ENCODE measurements around the gene NGRN. TPM values are rescaled to one million over a fixed set of nuclear protein-coding genes. Genes with fewer than 3 reads are reported as not detected.

NGRN gene
- total RNA-seq, 2 donors from 2014 or later, result 38.0 to 38.9 TPM

DNA sequence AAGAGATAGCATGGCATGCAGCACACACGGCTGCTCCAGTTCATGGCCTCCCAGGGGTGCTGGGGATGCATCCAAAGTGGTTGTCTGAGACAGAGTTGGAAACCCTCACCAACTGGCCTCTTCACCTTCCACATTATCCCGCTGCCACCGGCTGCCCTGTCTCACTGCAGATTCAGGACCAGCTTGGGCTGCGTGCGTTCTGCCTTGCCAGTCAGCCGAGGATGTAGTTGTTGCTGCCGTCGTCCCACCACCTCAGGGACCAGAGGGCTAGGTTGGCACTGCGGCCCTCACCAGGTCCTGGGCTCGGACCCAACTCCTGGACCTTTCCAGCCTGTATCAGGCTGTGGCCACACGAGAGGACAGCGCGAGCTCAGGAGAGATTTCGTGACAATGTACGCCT, 36.5 kb upstream of the NGRN start:
- Mint-ChIP-seq H3K27ac (peak overlapping the region; percentile 30), H3K36me3 (ENCODE audit: insufficient read depth in 2 of 2) (peaks cover 10% of the 10 kb centered on the region in 2 donors), H3K9me3 (no peaks in the 10 kb centered on the region), H3K4me1 (ENCODE audit: low read depth) (peaks cover 40% of the 10 kb centered on the region), H3K4me3 (no peak overlapping the region), H3K27me3 (ENCODE audit: low read depth) (no peaks in the 10 kb centered on the region)
- DNase-seq (no peak), ATAC-seq (replicated peaks in 1 of 2) (no peak)

DNA sequence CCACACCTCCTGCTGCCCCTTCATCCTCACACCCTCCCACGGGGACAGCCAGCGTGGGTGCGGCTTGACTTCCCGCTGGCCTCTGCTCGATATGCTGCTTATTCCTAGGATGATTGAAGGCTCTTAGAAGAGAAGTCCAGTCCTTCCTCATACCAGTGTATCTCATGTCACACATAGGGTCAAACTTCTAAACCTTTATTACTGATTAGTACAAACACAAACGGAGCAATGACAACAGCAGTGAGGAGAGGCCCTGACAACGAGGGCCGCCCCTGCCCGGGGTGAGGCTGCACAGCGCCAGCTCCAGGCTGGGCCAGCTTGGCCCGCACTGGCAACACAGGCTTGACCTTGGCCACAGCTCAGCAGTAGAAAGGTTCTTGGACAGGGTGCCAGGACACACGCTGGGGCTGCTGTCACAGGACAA, 35.4 kb upstream of the NGRN start:
- H3K4me3 Mint-ChIP-seq, result peak overlapping the region; percentile 89 to 97
- ATAC-seq (replicated peaks in 1 of 2), result no peak
- H3K27me3 Mint-ChIP-seq (ENCODE audit: low read depth), result no peaks in the 10 kb centered on the region
- DNase-seq, result no peak
- no peaks in the 10 kb centered on the region for H3K9me3 Mint-ChIP-seq
- peaks cover 10% of the 10 kb centered on the region in 2 donors for H3K36me3 Mint-ChIP-seq (ENCODE audit: insufficient read depth in 2 of 2)
- peak overlapping the region; percentile 97 for H3K27ac Mint-ChIP-seq
- peaks cover 48% of the 10 kb centered on the region for H3K4me1 Mint-ChIP-seq (ENCODE audit: low read depth)

DNA sequence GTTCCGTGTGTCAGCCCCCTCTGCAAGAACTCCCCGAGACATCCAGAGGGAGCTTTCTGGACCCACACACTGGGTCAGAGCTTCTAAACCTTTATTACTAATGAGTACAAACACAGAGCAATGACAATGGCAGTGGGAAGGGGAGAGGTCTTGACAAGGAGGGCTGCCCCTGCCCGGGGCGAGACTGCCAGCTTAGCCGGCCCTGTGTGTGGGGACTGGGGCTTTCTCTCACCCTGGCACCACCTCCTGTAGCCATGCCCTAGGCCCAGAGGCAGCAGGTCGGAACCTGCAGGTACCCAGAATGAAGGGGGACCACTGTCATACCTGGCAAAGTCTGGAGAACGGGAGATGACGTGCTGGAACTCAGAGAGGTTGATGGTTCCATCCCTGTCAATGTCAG, 34.9 kb upstream of the NGRN start:
- peaks cover 50% of the 10 kb centered on the region for H3K4me1 Mint-ChIP-seq (ENCODE audit: low read depth)
- H3K9me3 Mint-ChIP-seq, result no peaks in the 10 kb centered on the region

GRCh38 chr15:90231028-90232017, 34.1 kb upstream of the NGRN start:
- ATAC-seq (replicated peaks in 1 of 2) (peak; percentile 39 to 58), DNase-seq (peak; percentile 69 to 70)
- H3K9me3 Mint-ChIP-seq, result no peaks in the 10 kb centered on the region
- peak overlapping the region; percentile 97 for H3K27ac Mint-ChIP-seq
- H3K4me3 Mint-ChIP-seq, result peak overlapping the region; percentile 89 to 97
- peaks cover 50% of the 10 kb centered on the region for H3K4me1 Mint-ChIP-seq (ENCODE audit: low read depth)
- no peaks in the 10 kb centered on the region for H3K27me3 Mint-ChIP-seq (ENCODE audit: low read depth)
- H3K36me3 Mint-ChIP-seq (ENCODE audit: insufficient read depth in 2 of 2), result peaks cover 8 to 12% of the 10 kb centered on the region in 2 donors

More for the DNA sequence above, 34.9 kb upstream of the NGRN start:
- Mint-ChIP-seq H3K36me3 (ENCODE audit: insufficient read depth in 2 of 2) (peaks cover 10% of the 10 kb centered on the region in 2 donors), H3K27me3 (ENCODE audit: low read depth) (no peaks in the 10 kb centered on the region), H3K4me3 (peak overlapping the region; percentile 89 to 97), H3K27ac (peak overlapping the region; percentile 97)
- no peak for DNase-seq
- no peak for ATAC-seq (replicated peaks in 1 of 2)

- H3K9me3 Mint-ChIP-seq, result no peaks in the 10 kb centered on the region
- DNase-seq (peak in 1 of 2 donors; percentile 18), ATAC-seq (replicated peaks in 1 of 2) (no peak)
- peaks cover 8 to 12% of the 10 kb centered on the region in 2 donors for H3K36me3 Mint-ChIP-seq (ENCODE audit: insufficient read depth in 2 of 2)
- no peaks in the 10 kb centered on the region for H3K27me3 Mint-ChIP-seq (ENCODE audit: low read depth)
- H3K4me1 Mint-ChIP-seq (ENCODE audit: low read depth), result peaks cover 50% of the 10 kb centered on the region
- H3K27ac Mint-ChIP-seq, result peak overlapping the region; percentile 97
- H3K4me3 Mint-ChIP-seq, result peak overlapping the region; percentile 89 to 97
Measured at GRCh38 chr15:90232196-90232595, 33.3 kb upstream of the NGRN start.

DNA sequence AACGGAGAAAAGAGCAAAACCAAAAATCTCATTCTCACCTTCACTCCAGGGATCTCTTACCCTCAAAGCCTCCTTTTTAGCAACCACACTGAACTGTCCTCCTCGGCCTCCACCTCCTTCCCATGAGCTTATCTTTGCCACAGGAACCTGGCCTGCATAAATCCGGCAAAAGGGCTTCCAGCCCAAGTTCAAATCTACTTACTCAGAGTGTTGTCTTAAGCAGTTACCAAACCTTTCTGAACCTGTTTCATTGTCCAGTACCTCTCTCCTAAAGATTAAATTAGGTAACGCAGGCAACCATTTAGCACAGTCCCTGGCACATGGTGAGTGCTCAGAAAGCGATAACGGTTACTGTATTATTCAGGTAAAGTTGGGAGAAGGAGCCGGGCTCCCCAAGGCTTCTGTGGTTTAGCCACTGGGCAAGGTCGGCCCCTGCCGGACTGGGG, 32.5 kb upstream of the NGRN start:
- H3K9me3 Mint-ChIP-seq, result no peaks in the 10 kb centered on the region
- DNase-seq, result no peak
- H3K27me3 Mint-ChIP-seq (ENCODE audit: low read depth), result no peaks in the 10 kb centered on the region
- H3K27ac Mint-ChIP-seq, result peak overlapping the region; percentile 97
- ATAC-seq (replicated peaks in 1 of 2), result no peak
- peaks cover 55% of the 10 kb centered on the region for H3K4me1 Mint-ChIP-seq (ENCODE audit: low read depth)
- peak overlapping the region; percentile 89 to 97 for H3K4me3 Mint-ChIP-seq
- peaks cover 10 to 12% of the 10 kb centered on the region in 2 donors for H3K36me3 Mint-ChIP-seq (ENCODE audit: insufficient read depth in 2 of 2)

GRCh38 chr15:90233387-90234095, 31.9 kb upstream of the NGRN start, which contains the start of gene CIB1:
CIB1 (minus strand) TSS chr15:90233941; CDS start chr15:90233885, 56 bp downstream.
- peak; percentile 87 to 90 for ATAC-seq (replicated peaks in 1 of 2)
- Mint-ChIP-seq H3K36me3 (ENCODE audit: insufficient read depth in 2 of 2) (peaks cover 10 to 12% of the 10 kb centered on the region in 2 donors), H3K9me3 (no peaks in the 10 kb centered on the region), H3K4me1 (ENCODE audit: low read depth) (peaks cover 55% of the 10 kb centered on the region), H3K4me3 (peak within 1 kb of the TSS; percentile 90 to 97), H3K27me3 (ENCODE audit: low read depth) (no peaks in the 10 kb centered on the region), H3K27ac (peak within 1 kb of the TSS; percentile 97)
- peak; percentile 99 for DNase-seq

GRCh38 chr15:90234096-90234988, 31.1 kb upstream of the NGRN start, which contains the start of gene GDPGP1:
GDPGP1 (plus strand) TSS chr15:90234209; CDS start chr15:90240909, 6,700 bp downstream.
- DNase-seq (no peak), ATAC-seq (replicated peaks in 1 of 2) (peak; percentile 76 to 78)
- H3K9me3 Mint-ChIP-seq, result no peaks in the 10 kb centered on the region
- H3K36me3 Mint-ChIP-seq (ENCODE audit: insufficient read depth in 2 of 2), result peaks cover 10% of the 10 kb centered on the region in 2 donors
- H3K4me3 Mint-ChIP-seq, result peak within 1 kb of the TSS; percentile 90 to 97
- H3K27me3 Mint-ChIP-seq (ENCODE audit: low read depth), result no peaks in the 10 kb centered on the region
- peak within 1 kb of the TSS; percentile 97 for H3K27ac Mint-ChIP-seq
- H3K4me1 Mint-ChIP-seq (ENCODE audit: low read depth), result peaks cover 55% of the 10 kb centered on the region

DNA sequence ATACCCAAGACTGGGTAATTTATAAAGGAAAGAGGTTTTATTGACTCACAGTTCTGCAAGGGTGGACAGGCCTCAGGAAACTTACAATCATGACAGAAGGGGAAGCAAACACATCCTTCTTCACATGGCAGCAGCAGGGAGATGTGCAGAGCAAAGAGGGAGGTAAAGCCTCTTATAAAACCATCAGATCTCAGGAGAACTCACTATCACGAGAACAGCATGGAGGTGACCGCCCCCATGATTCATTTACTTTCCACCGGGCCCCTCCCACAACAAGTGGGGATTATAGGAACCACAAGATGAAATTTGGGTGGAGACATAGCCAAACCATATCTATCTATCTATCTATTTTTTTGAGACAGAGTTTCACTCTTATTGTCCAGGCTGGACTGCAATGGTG, 26.1 kb upstream of the NGRN start:
- Mint-ChIP-seq H3K4me1 (ENCODE audit: low read depth) (peaks cover 20% of the 10 kb centered on the region), H3K9me3 (no peaks in the 10 kb centered on the region), H3K4me3 (no peak overlapping the region), H3K36me3 (ENCODE audit: insufficient read depth in 2 of 2) (peaks cover 2% of the 10 kb centered on the region in 2 donors), H3K27ac (no peak overlapping the region), H3K27me3 (ENCODE audit: low read depth) (no peaks in the 10 kb centered on the region)
- DNase-seq (no peak), ATAC-seq (replicated peaks in 1 of 2) (no peak)

GRCh38 chr15:90240856-90241255, 24.6 kb upstream of the NGRN start:
- Mint-ChIP-seq H3K27ac (no peak overlapping the region), H3K27me3 (ENCODE audit: low read depth) (no peaks in the 10 kb centered on the region), H3K4me3 (no peak overlapping the region), H3K9me3 (no peaks in the 10 kb centered on the region), H3K36me3 (ENCODE audit: insufficient read depth in 2 of 2) (peaks cover 2% of the 10 kb centered on the region in 2 donors), H3K4me1 (ENCODE audit: low read depth) (peaks cover 11% of the 10 kb centered on the region)
- ATAC-seq (replicated peaks in 1 of 2) (no peak), DNase-seq (no peak)

DNA sequence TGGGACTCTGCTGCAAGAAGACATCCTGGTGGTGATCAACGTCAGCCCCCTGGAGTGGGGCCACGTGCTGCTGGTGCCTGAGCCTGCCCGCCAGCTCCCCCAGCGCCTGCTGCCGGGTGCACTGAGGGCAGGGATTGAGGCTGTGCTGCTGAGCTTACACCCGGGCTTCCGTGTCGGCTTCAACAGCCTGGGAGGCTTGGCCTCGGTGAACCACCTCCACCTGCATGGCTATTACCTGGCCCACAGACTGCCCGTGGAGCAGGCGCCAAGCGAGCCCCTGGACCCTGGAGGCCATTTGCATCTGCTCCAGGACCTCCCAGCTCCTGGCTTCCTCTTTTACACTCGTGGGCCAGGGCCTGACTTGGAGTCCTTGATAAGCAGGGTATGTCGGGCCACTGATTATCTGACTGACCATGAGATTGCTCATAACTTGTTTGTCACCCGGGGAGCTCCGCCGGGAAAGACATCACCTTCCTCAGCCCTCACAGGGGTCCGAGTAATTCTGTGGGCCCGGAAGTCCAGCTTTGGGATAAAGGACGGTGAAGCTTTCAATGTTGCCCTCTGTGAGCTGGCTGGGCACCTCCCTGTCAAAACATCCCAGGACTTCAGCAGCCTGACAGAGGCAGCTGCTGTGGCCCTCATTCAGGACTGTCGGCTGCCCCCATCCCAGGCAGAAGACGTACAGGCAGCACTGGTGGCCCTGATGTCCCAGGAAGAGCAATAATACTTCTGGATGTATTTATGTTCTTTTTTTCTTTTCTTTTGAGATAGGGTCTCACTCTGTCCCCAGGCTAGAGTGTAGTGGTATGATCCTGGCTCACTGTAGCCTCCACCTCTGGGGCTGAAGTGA, 23.9 kb upstream of the NGRN start:
- Mint-ChIP-seq H3K27ac (no peak overlapping the region), H3K4me1 (ENCODE audit: low read depth) (peaks cover 11% of the 10 kb centered on the region), H3K9me3 (no peaks in the 10 kb centered on the region), H3K4me3 (no peak overlapping the region), H3K27me3 (ENCODE audit: low read depth) (no peaks in the 10 kb centered on the region), H3K36me3 (ENCODE audit: insufficient read depth in 2 of 2) (peaks cover 0 to 2% of the 10 kb centered on the region in 2 donors)
- DNase-seq, result no peak
- ATAC-seq (replicated peaks in 1 of 2), result no peak

Data from activated T-cell treated with anti-CD3 and anti-CD28 coated beads, Interleukin-2, amount 50 U/mL, for 72 hours (primary cell).